ENCODE measurements around the gene COL23A1.

The COL23A1 gene

GRCh38 chr5:178288401-178289368 is 301.5 kb downstream of the COL23A1 start:
- no peak overlapping the region for H3K4me3 Mint-ChIP-seq
- no peaks in the 10 kb centered on the region for H3K36me3 Mint-ChIP-seq (ENCODE audit: insufficient read depth)
- DNase-seq (no peak), ATAC-seq (replicated peaks) (no peak)
- peaks cover 61 to 66% of the 10 kb centered on the region in 2 donors for H3K27me3 Mint-ChIP-seq
- H3K4me1 Mint-ChIP-seq (ENCODE audit: low read depth in 2 of 2): no peaks in the 10 kb centered on the region
- peaks cover 0 to 7% of the 10 kb centered on the region in 2 donors for H3K9me3 Mint-ChIP-seq
- no peak overlapping the region for H3K27ac Mint-ChIP-seq

- peaks cover 52 to 57% of the 10 kb centered on the region in 2 donors for H3K27me3 Mint-ChIP-seq
Measured at GRCh38 chr5:178287791-178288105, 302.4 kb downstream of the COL23A1 start.

GRCh38 chr5:178287091-178287790 is 303.0 kb downstream of the COL23A1 start:
- H3K9me3 Mint-ChIP-seq: peaks cover 0 to 15% of the 10 kb centered on the region in 2 donors
- ATAC-seq (replicated peaks): no peak
- no peak for DNase-seq
- H3K4me3 Mint-ChIP-seq: no peak overlapping the region
- H3K27me3 Mint-ChIP-seq: peaks cover 46 to 52% of the 10 kb centered on the region in 2 donors
- H3K4me1 Mint-ChIP-seq (ENCODE audit: low read depth in 2 of 2): no peaks in the 10 kb centered on the region
- no peaks in the 10 kb centered on the region for H3K36me3 Mint-ChIP-seq (ENCODE audit: insufficient read depth)
- no peak overlapping the region for H3K27ac Mint-ChIP-seq

More at GRCh38 chr5:178287791-178288105, 302.4 kb downstream of the COL23A1 start:
- Mint-ChIP-seq H3K27ac (no peak overlapping the region), H3K4me1 (ENCODE audit: low read depth in 2 of 2) (no peaks in the 10 kb centered on the region), H3K9me3 (peaks cover 0 to 15% of the 10 kb centered on the region in 2 donors), H3K4me3 (no peak overlapping the region), H3K36me3 (ENCODE audit: insufficient read depth) (no peaks in the 10 kb centered on the region)
- DNase-seq (no peak), ATAC-seq (replicated peaks) (no peak)

- Mint-ChIP-seq H3K36me3 (ENCODE audit: insufficient read depth) (no peaks in the 10 kb centered on the region), H3K4me1 (ENCODE audit: low read depth in 2 of 2) (no peaks in the 10 kb centered on the region), H3K4me3 (no peak overlapping the region), H3K27me3 (peaks cover 39 to 44% of the 10 kb centered on the region in 2 donors), H3K27ac (no peak overlapping the region), H3K9me3 (peaks cover 0 to 15% of the 10 kb centered on the region in 2 donors)
- DNase-seq (no peak), ATAC-seq (replicated peaks) (no peak)
Measured at GRCh38 chr5:178286226-178287090, 303.7 kb downstream of the COL23A1 start.

- no peaks in the 10 kb centered on the region for H3K4me1 Mint-ChIP-seq (ENCODE audit: low read depth in 2 of 2)
- H3K4me3 Mint-ChIP-seq: no peak overlapping the region
- ATAC-seq (replicated peaks): no peak
- peaks cover 0 to 15% of the 10 kb centered on the region in 2 donors for H3K9me3 Mint-ChIP-seq
- no peak for DNase-seq
- peaks cover 30 to 39% of the 10 kb centered on the region in 2 donors for H3K27me3 Mint-ChIP-seq
- no peaks in the 10 kb centered on the region for H3K36me3 Mint-ChIP-seq (ENCODE audit: insufficient read depth)
- no peak overlapping the region for H3K27ac Mint-ChIP-seq
Measured at GRCh38 chr5:178285399-178286225, 304.6 kb downstream of the COL23A1 start.

- Mint-ChIP-seq H3K4me1 (ENCODE audit: low read depth in 2 of 2) (peaks cover 0 to 1% of the 10 kb centered on the region in 2 donors), H3K9me3 (peaks cover 0 to 15% of the 10 kb centered on the region in 2 donors), H3K27me3 (peaks cover 24 to 39% of the 10 kb centered on the region in 2 donors), H3K36me3 (ENCODE audit: insufficient read depth) (no peaks in the 10 kb centered on the region), H3K4me3 (no peak overlapping the region), H3K27ac (no peak overlapping the region)
- no peak for DNase-seq
- ATAC-seq (replicated peaks): no peak
Measured at GRCh38 chr5:178284996-178285395, 305.2 kb downstream of the COL23A1 start.

GRCh38 chr5:178284093-178284675 is 306.0 kb downstream of the COL23A1 start:
- Mint-ChIP-seq H3K9me3 (peaks cover 0 to 15% of the 10 kb centered on the region in 2 donors), H3K4me3 (no peak overlapping the region), H3K4me1 (ENCODE audit: low read depth in 2 of 2) (peaks cover 0 to 7% of the 10 kb centered on the region in 2 donors), H3K27ac (no peak overlapping the region), H3K27me3 (peaks cover 23 to 39% of the 10 kb centered on the region in 2 donors), H3K36me3 (ENCODE audit: insufficient read depth) (no peaks in the 10 kb centered on the region)
- ATAC-seq (replicated peaks) (no peak), DNase-seq (no peak)

- peaks cover 22 to 39% of the 10 kb centered on the region in 2 donors for H3K27me3 Mint-ChIP-seq
- H3K9me3 Mint-ChIP-seq: peaks cover 0 to 15% of the 10 kb centered on the region in 2 donors
- DNase-seq (no peak), ATAC-seq (replicated peaks) (no peak)
- no peaks in the 10 kb centered on the region for H3K36me3 Mint-ChIP-seq (ENCODE audit: insufficient read depth)
- no peak overlapping the region for H3K4me3 Mint-ChIP-seq
- no peak overlapping the region for H3K27ac Mint-ChIP-seq
- H3K4me1 Mint-ChIP-seq (ENCODE audit: low read depth in 2 of 2): peaks cover 0 to 8% of the 10 kb centered on the region in 2 donors
Measured at GRCh38 chr5:178283520-178283919, 306.7 kb downstream of the COL23A1 start.

GRCh38 chr5:178282391-178282790 is 307.8 kb downstream of the COL23A1 start:
- Mint-ChIP-seq H3K4me3 (no peak overlapping the region), H3K27me3 (peaks cover 18 to 29% of the 10 kb centered on the region in 2 donors), H3K9me3 (peaks cover 0 to 15% of the 10 kb centered on the region in 2 donors), H3K4me1 (ENCODE audit: low read depth in 2 of 2) (peaks cover 0 to 10% of the 10 kb centered on the region in 2 donors), H3K36me3 (ENCODE audit: insufficient read depth) (no peaks in the 10 kb centered on the region), H3K27ac (no peak overlapping the region)
- ATAC-seq (replicated peaks): no peak
- DNase-seq: no peak

- ATAC-seq (replicated peaks) (no peak), DNase-seq (no peak)
- Mint-ChIP-seq H3K4me3 (no peak overlapping the region), H3K27me3 (peaks cover 18 to 25% of the 10 kb centered on the region in 2 donors), H3K27ac (no peak overlapping the region), H3K36me3 (ENCODE audit: insufficient read depth) (no peaks in the 10 kb centered on the region), H3K4me1 (ENCODE audit: low read depth in 2 of 2) (peaks cover 0 to 10% of the 10 kb centered on the region in 2 donors), H3K9me3 (peaks cover 0 to 15% of the 10 kb centered on the region in 2 donors)
Measured at GRCh38 chr5:178281331-178281730, 308.9 kb downstream of the COL23A1 start.

- Mint-ChIP-seq H3K9me3 (peaks cover 0 to 15% of the 10 kb centered on the region in 2 donors), H3K27ac (no peak overlapping the region), H3K36me3 (ENCODE audit: insufficient read depth) (no peaks in the 10 kb centered on the region), H3K4me3 (no peak overlapping the region), H3K4me1 (ENCODE audit: low read depth in 2 of 2) (peaks cover 0 to 10% of the 10 kb centered on the region in 2 donors), H3K27me3 (peaks cover 18 to 25% of the 10 kb centered on the region in 2 donors)
- ATAC-seq (replicated peaks) (no peak), DNase-seq (no peak)
Measured at GRCh38 chr5:178280631-178281030, 309.6 kb downstream of the COL23A1 start.

Measured in effector memory CD8-positive, alpha-beta T cell (primary cell).